GM12801 (cell line): ENCODE data around the gene ARHGAP12.

Experiments
- TF ChIP-seq, protein P1 (sequence below): IDR thresholded peaks from one replicate; pipeline ENCODE4 v1.5.1; 2011; ENCODE audit warnings: control low read depth; ENCODE audit not compliant: insufficient read length; ENCODE audit errors: extremely low read depth

Gene ARHGAP12

DNA sequence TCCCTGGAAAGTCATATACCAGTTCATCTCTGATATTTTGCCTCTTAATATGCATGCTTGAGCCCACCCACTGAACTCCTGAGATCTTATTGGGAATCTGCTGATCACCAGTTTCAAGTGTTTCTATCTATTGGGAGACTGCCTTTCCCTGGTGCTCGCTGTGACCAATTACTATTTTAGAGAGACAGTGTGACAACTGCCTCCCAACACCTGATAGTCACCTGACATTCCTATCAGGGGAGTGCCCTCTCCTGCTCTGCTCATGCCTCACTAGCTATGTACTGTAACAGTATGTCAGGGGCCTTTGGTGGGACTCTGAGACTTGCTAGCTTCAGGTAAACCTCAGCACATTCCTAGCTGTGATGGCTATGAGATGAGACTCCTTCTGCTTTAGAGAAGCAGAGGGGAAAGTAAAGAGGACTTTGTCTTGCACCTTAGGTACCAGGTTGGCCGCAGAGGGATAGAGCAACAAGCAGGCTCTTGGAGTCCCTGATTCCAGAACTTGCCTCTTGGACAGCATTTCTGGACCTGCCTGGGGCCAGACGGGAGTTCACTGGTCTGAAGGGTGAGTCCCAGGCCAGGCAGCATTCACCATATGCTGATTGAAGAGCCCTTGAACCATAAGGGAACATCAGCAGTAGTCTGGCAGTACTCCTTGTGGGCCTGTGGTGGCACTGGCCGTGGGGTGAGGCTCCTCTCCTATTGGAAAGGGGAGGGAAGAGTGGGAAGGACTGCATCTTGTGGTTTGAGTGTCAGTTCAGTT is 34.4 kb upstream of the ARHGAP12 start:
- TF ChIP-seq, protein P1, sequence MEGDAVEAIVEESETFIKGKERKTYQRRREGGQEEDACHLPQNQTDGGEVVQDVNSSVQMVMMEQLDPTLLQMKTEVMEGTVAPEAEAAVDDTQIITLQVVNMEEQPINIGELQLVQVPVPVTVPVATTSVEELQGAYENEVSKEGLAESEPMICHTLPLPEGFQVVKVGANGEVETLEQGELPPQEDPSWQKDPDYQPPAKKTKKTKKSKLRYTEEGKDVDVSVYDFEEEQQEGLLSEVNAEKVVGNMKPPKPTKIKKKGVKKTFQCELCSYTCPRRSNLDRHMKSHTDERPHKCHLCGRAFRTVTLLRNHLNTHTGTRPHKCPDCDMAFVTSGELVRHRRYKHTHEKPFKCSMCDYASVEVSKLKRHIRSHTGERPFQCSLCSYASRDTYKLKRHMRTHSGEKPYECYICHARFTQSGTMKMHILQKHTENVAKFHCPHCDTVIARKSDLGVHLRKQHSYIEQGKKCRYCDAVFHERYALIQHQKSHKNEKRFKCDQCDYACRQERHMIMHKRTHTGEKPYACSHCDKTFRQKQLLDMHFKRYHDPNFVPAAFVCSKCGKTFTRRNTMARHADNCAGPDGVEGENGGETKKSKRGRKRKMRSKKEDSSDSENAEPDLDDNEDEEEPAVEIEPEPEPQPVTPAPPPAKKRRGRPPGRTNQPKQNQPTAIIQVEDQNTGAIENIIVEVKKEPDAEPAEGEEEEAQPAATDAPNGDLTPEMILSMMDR = no peak

DNA sequence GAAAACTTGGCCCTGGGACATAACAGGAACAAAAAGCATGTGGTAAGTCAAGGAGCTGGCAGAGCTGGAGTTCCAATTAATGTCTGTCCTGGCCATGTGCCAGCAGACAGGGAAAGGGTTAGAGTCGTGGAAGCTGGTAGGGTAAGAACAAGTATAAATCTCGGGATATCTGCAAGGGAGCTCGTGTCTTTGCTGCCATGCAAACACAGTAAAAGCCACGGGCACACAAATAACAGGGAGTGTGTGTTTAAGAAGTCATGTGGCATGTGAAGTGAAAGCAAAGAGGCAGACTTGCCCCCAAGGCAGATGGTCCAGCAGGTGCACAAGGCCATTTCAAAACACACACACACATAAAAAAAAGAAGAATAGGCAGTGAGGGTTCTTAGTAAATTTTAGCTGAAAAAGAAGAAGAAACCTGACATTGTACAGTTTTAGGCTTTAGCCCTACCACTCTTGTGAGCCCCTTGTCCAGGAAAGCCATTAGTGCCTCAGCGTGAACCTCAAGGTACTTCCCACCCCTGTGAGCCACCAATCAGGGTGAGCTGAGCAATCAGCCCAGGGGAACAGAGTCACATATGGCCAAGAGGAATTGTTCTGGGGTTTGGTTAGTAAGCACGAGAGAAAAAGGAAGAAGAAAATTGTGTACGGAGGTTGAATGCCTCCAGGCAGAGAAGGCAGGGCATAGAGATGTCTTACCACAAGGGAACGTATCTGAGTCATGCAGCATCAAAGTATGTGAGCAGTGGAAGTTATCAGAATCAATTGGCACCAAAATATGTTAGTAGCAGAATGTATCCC is 32.8 kb upstream of the ARHGAP12 start:
- TF ChIP-seq, protein P1 = no peak

DNA sequence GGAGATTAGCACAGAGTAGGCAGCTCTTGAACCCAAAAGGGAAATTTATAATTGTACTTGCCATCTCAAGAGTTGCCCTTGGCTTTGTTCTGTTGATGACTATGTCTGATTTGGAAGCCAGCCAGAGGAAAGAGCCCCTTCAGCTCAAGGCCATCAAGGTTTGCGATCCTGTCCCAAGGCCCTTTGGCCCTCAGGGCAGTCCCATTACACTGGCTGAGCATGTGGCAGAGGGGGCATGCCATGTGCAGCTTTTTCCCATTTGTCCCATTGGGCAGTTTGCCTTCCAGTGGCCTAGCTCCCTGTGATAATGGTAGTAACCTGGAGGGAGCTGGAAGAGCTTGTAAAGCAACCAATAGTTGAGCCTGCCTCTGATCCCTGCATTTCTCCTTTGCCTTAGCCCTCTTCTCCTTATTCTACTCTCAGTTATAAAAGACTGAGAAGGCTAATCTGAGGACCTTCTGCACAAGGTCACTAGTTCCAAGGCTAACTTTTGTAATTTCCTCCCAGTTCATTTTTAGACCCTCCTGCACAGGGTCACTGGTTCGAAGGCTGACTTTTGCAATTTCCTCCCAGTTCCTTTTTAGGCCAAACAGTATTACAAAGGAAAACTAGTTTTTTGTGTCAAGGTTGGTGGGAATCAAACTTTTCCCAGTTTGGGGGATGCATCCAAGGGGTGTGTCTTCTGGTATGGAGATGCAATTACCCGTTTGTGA is 31.0 kb upstream of the ARHGAP12 start:
- TF ChIP-seq, protein P1 = no peak

DNA sequence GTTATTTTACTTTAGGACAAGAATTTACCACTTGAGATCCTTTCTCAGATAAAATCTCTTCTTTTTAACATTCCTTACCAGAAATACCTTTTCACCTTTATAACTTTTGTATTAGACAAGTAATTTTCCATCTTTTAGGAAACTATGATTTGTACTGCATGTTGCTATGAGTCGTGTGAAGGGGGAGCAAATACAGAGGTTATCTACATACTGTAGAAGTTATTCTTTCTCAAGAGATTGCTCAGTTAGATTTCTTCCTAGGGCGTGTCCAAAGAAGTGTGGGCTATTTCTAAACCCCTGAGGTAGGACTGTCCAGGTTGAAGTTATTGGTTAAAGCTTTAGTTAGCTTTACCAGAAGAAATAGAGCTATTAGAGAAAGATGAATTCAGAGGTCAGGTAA is 30.2 kb upstream of the ARHGAP12 start:
- TF ChIP-seq, protein P1 = no peak

DNA sequence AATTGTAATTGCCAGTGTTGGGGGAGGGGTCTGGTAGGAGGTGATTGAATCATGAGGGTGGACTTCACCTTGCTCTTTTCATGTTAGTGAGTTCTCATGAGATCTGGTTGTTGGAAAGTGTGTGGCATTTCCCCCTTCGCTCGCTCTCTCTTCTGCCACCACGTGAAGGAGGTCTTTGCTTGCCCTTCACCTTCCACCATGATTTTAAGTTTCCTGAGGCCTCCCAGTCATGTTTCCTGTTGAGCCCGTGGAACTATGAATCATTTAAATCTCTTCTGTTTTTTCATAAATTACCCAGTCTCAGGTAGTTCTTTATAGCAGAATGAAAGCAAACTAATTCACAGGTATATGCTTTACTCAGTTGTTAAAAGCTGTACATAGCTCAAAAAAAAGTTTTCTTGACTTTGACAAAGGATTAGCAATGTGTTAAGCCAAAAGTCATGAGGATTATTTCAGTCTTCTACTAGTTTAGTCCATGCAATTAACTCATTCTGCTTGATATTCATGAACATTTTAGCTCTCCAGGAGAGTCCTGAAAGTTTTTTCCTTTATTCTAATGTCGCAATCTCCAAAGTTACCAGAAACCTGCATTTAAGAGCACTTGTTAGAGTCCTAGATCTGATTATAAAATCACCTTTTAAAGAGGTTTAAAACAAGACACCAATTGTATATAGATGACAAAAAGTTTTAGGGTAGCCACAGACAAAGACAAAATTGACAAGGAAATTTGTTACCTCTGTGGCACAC is 27.7 kb upstream of the ARHGAP12 start:
- TF ChIP-seq, protein P1 = no peak

DNA sequence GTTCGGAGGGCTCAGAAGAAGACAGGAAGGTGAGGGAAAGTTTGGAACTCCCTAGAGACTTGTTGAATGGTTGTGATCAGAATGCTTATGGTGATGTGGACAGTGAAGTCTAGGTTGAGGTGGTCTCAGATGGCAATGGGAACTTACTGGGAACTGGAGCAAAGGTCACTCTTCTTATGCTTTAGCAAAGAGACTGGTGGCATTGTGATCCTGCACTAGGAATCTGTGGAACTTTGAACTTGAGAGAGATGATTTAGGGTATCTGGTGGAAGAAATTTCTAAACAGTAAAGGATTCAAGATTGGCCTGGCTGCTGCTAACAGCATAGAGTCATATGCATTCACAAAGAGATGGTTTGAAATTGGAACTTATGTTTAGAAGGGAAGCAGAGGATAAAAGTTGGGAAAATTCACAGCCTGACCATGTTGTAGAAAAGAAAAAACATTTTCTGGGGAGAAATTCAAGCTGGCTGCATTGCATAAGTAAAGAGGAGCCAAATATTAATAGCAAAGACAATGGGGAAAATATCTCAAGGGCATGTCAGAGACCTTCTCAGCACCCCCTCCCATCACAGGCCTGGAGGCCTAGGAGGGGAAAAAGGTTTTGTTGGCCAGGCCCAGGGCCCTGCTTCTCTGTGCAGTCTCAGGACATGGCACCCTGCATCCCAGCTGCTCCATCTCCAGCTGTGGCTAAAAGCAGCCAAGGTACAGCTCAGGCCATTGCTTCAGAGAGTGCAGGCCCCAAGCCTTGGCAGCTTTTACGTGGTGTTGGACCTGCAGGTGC is 26.0 kb upstream of the ARHGAP12 start:
- TF ChIP-seq, protein P1 = no peak
